Measurements from ENCODE around the gene CIDEC. TPM values are rescaled to one million over a fixed set of nuclear protein-coding genes. Genes with fewer than 3 reads are reported as not detected.

Gene CIDEC
- total and polyA plus RNA-seq, 2 of the 13 experiments (the other 11 are each of a cell fraction or from before 2014, with no cell fraction given): 2.5 to 10.4 TPM

- TF ChIP-seq HES4 (CRISPR knock-in tag; IDR thresholded peaks at IDR 0.05; ENCODE audit: borderline replicate concordance) (peak; percentile 92), IKZF1 (IDR thresholded peaks at IDR 0.05) (no peak), GMEB1 (CRISPR knock-in tag; IDR thresholded peaks at IDR 0.05; ENCODE audit: borderline replicate concordance) (peak; percentile 66; the same call in 1 of the 2 replicates), ATF6 (CRISPR knock-in tag; conservative IDR thresholded peaks at IDR 0.05) (no peak), ZNF468 (CRISPR knock-in tag; IDR thresholded peaks at IDR 0.05) (peak; percentile 90; the same call in 1 of the 2 replicates), PITX1 (CRISPR knock-in tag; IDR thresholded peaks at IDR 0.05) (peak; percentile 69; the same call in 1 of the 2 replicates), RBM39 (IDR thresholded peaks at IDR 0.05; ENCODE audit: low read depth, low read length, poor library complexity, severe bottlenecking) (peak; percentile 84), ASH2L (IDR thresholded peaks at IDR 0.05; ENCODE audit: insufficient read length, low read depth, low read length) (peak; percentile 94), ZNF333 (CRISPR knock-in tag; IDR thresholded peaks at IDR 0.05; ENCODE audit: borderline replicate concordance) (peak; percentile 95), FOXO1 (CRISPR knock-in tag; IDR thresholded peaks at IDR 0.05) (peak; percentile 36; the same call in 1 of the 2 replicates), ZNF251 (CRISPR knock-in tag; IDR thresholded peaks at IDR 0.05) (peak; percentile 52; the same call in 1 of the 2 replicates), CAMTA2 (CRISPR knock-in tag; IDR thresholded peaks at IDR 0.05; ENCODE audit: borderline replicate concordance) (0 out of 2 replicates have a peak, but pooled peaks have one; percentile 43), ZNF160 (CRISPR knock-in tag; IDR thresholded peaks at IDR 0.05) (peak; percentile 78; the same call in 1 of the 2 replicates), FUBP1 (CRISPR knock-in tag; IDR thresholded peaks at IDR 0.05; ENCODE audit: borderline replicate concordance) (0 out of 2 replicates have a peak, but pooled peaks have one; percentile 27), ZNF879 (CRISPR knock-in tag; IDR thresholded peaks at IDR 0.05) (0 out of 2 replicates have a peak, but pooled peaks have one; percentile 51), POGZ (CRISPR knock-in tag; IDR thresholded peaks at IDR 0.05) (peak; percentile 69), RAD51 (IDR thresholded peaks at IDR 0.05; ENCODE audit: borderline replicate concordance) (no peak)
- TF ChIP-seq, protein P1, sequence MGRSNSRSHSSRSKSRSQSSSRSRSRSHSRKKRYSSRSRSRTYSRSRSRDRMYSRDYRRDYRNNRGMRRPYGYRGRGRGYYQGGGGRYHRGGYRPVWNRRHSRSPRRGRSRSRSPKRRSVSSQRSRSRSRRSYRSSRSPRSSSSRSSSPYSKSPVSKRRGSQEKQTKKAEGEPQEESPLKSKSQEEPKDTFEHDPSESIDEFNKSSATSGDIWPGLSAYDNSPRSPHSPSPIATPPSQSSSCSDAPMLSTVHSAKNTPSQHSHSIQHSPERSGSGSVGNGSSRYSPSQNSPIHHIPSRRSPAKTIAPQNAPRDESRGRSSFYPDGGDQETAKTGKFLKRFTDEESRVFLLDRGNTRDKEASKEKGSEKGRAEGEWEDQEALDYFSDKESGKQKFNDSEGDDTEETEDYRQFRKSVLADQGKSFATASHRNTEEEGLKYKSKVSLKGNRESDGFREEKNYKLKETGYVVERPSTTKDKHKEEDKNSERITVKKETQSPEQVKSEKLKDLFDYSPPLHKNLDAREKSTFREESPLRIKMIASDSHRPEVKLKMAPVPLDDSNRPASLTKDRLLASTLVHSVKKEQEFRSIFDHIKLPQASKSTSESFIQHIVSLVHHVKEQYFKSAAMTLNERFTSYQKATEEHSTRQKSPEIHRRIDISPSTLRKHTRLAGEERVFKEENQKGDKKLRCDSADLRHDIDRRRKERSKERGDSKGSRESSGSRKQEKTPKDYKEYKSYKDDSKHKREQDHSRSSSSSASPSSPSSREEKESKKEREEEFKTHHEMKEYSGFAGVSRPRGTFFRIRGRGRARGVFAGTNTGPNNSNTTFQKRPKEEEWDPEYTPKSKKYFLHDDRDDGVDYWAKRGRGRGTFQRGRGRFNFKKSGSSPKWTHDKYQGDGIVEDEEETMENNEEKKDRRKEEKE (IDR thresholded peaks at IDR 0.05): no peak
- TF ChIP-seq, protein P2, sequence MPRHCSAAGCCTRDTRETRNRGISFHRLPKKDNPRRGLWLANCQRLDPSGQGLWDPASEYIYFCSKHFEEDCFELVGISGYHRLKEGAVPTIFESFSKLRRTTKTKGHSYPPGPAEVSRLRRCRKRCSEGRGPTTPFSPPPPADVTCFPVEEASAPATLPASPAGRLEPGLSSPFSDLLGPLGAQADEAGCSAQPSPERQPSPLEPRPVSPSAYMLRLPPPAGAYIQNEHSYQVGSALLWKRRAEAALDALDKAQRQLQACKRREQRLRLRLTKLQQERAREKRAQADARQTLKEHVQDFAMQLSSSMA (CRISPR knock-in tag; IDR thresholded peaks at IDR 0.05): peak; percentile 50; the same call in 1 of the 2 replicates
These were observed 10.4 kb upstream of the CIDEC start, which contains the start of gene JAGN1 (continued) for GRCh38 chr3:9890249-9891071.

Measured in HepG2 (cell line).